IPS-18c (cell line): ENCODE measurements around the gene HSPBP1.

ENCODE experiments used
- H3K4me3 ChIP-seq: 2 replicates; pipeline ENCODE4 v1.7.0; 2013; ENCODE audit warnings: low read depth, mild to moderate bottlenecking, low read length, moderate library complexity; ENCODE audit not compliant: insufficient read depth
- H3K9me3 ChIP-seq: one replicate; pipeline ENCODE4 v1.6.1; 2013; ENCODE audit warnings: mild to moderate bottlenecking, low read length, moderate library complexity; ENCODE audit not compliant: control insufficient read depth, insufficient read depth

The HSPBP1 gene

DNA sequence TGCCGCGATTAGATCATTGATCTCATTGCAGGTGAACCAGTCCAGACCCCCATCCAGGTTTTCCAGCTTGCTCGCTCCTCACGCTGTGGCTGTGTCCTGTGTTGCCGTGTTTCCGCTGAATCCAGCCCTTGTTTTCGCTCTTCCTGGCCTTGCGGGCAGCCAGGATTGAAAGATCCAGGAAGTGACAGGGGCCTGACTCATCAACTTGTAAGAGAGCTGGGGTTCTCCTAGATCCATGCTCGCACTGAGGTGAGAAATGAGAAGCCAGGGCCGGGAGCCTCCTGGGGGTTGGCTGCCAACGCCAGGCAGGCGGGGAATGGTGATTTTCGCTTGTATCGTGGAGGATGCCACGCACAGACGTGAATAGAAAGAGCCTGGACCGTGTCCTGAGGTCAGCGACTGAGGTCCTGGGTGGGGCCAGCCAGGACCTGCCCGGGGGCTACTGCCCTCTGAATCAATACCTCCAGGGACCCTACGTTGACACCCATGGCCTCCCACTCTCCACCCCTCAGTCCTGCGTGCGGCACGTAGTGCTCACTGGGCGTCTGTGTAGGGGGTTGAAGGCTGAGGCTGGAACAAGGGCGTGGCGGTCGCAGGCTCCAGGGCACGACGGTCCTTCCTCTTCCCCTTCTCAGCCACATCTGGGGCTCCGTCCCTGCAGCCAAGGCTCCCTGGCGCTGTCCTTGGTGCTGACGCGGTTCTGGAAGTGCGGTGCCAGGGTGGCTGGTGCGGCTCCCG is 63.3 kb downstream of the HSPBP1 start:
- Histone ChIP-seq H3K9me3 (peaks cover 10% of the 10 kb centered on the region), H3K4me3 (peak overlapping the region; percentile 69)

DNA sequence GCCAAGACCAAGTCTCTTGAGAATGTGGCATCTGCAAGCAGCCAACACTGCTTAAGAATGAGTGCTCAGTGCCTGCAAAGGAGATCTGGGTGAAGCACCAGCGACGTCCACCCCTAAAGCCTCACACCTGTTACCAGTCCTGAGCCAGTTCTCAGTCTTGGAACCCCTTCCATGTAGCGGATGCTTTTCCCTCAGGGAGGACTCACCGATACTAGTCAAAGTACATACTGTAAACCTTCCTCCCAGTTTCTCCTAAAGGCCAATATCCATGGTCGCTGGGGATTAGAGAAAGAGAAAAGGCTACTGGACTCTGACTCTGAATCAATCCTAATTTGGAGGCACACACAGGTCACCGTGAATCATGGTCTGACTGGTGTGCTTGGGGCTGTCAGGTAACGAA is 66.4 kb downstream of the HSPBP1 start:
- Histone ChIP-seq H3K9me3 (peaks cover 5% of the 10 kb centered on the region), H3K4me3 (no peak overlapping the region)

DNA sequence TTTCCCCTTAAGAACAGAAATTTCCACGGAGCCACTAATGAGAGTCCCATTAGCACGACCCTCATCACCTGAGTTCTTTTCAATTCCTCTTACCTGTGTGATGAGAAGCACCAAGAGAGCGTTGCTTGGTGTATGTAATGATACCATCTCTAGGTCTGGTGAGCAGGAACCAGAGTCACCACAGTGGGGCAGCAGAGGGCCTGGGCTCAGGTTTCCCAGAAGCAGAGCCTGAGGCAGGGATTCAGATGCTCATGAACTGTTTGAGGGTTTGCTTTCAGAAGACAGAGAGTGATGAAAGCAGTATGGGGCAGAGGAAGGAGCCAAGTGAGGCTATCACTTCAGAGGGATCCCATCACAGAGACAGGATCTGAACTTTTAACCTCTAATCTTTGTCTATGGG is 67.5 kb downstream of the HSPBP1 start:
- no peak overlapping the region for H3K4me3 ChIP-seq
- H3K9me3 ChIP-seq = peaks cover 5% of the 10 kb centered on the region
